Limb (tissue), 2 donors: Measurements from ENCODE around the gene METTL16.

Source experiments
- DNase-seq, 2 donors: peaks; one replicate each; pipeline ENCODE4 v3.0.0-alpha.2; 2016; ENCODE audit errors: extremely low spot score in 2 of 2

The METTL16 gene

DNA sequence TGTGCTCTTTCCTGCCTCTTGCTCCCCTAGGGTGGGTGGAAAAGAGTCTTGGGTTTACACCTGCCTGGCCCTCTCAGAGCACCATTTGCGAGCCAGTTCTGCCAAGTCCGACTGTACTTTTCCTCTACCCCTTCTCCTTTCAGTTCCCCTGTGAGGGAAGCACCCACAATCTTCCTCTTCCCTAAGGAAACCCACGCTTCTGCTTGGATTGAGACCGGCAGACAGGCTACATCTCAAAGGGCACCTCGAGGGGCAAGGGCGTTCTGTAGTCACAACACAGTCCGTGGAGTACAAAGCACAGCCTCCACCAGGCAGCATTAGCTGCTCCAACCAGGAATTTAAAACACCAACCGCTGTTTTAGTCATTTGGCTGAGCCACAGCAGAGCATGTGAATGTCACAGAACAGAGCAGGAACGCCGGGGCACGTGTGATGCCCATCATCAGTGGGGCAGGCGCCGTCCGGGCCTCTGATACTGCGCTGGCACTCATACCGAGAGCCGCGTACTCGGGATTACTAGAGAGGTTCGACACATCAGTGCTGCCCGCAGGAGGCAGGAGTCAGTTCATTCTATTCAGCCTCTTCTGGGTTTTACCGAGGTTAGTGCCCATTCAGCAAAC is 97.1 kb downstream of the METTL16 start:
- no peak for DNase-seq

DNA sequence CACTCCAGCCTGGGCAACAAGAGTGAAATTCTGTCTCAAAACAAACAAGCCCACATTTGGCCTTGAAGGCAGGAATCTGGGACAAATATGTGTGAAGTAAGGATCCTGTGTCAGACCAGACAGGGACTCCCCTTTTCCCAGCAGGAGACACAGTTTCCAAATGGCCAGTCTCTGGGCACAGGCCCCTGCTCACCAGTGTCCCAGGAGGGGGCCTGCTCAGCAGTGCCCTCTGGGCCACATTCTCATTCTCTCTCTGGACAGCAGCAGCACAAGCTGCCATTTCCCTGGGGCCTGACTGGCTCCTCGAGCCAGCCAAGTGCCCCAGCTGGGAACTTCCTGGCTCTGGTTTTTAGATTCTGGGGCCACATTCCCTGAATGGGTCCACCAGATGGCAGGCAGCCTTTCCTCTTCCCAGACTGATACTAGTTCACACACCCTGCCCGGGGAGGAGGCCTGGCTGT is 99.1 kb downstream of the METTL16 start:
- DNase-seq, result no peak

DNA sequence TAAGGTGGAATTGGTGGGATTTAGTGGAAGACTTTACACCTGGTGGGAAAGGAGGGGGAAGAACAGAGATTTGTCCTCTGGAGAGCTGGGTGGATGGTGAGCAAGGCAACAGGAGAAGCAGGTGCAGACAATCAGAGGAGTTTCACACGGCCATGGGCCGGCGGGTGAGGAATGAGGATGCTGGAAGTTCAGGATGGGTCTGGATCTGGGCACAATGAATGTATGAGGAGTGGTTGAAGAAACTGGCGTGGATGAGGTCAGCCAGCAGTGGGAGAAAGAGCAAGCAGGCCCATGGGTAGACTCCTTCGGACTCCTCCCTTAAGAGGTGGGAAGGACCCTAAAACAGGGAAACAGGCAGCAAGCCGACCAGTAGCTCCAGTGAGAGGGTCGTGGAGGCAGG is 100.7 kb downstream of the METTL16 start:
- DNase-seq, result no peak

DNA sequence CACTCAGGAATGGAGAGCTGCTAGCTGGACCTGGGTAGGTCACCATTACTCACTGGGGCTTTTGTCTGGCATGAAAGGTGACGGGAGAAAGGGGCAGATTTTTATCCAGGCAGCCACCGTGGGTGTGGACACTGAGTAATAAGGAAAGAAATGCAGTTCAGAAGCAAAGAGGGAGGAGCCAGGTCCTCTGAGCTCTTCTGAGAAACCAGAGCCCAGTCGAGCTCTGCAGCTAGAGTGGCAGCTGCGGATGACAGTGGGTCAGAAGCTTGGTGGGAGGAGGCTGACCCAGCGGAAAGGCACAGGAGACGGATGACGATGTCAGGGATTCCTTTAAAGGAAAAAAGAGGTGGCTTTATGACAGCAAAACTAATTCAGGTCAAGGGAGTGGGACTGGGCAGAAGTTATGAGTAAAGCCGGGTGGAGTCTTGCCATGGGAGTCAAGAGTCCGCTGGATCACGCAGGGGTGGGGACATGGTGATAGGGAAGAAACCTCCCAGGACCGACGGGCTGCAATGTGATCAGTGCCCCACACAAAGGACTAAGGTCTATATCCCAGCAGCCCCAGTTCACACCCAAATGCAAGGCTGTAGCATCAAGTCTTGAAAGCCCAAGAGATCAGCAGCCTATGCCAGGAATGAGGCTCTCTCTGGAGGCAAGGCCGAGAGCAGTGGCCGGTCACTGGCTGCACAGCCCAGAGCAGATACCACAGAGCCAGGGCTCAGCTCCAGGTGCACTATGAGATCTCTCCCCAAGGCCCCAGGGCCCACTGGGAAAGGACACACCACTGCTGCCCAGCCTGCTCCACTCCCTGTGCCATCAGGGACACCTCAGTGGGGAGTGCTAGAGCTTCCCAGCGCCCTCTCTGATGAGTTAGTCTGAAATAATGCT is 104.5 kb downstream of the METTL16 start:
- no peak for DNase-seq

GRCh38 chr17:2406271-2406902 is 105.3 kb downstream of the METTL16 start:
- no peak for DNase-seq

DNA sequence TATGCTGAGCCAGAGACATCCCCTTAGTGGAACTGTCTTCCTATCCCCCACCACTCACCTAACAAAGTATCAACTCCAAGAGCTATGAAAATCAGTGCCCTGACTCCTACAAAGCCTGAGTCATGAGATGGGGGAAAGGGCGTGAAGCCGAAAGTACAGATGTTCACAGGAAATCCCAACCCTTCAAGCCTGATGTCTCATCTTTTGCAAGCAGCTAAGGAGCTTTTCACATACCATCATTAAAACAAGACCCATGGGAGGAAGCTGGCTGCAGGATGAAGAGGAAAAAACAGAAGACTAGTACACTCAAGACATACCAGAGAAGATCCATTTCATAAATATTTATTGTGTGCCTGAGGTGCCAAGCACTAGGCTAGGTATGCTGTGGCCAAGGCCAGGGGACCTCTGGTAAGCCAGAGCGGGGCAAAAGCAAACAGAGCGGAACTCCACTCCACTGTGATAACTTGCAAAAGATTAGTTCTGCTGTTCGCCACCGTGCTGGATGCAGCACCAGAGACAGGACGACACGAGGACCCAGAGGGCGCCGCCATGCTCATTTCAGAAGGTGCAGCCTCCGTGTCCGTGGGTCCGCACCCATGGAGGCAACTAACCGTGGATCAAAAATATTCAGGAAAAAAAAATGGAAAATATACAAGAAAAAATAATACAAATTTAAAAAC is 106.3 kb downstream of the METTL16 start:
- DNase-seq, result no peak

DNA sequence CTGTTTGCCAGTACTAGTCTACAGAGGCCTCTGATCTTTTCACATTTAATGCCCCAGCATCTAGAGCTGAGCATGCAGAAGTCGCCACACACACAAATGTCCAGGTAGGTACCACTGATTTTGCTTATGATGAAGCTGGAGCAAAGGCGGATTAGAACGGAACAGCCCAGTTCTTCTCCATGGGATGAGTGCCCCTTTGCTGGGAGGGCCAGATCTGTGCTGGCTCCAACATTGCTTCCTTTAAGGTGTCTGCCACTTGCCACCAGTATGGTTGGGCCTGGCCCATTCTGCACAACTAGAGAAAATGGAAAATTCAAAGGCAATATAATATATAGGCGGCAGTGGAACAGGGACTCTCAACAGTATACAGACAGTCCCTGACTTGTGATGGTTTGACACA is 108.6 kb downstream of the METTL16 start:
- DNase-seq, result no peak

- DNase-seq, result no peak
These were observed 109.1 kb downstream of the METTL16 start for GRCh38 chr17:2402544-2402943.

GRCh38 chr17:2401426-2402221 is 110.1 kb downstream of the METTL16 start:
- DNase-seq, result peak; percentile 99 to 100

GRCh38 chr17:2400877-2401425 is 110.7 kb downstream of the METTL16 start, which contains the start of gene MNT:
TSS of gene MNT (minus strand) at chr17:2401060. CDS start at chr17:2400712, 348 bp downstream.
- DNase-seq, result peak; percentile 94 to 98

DNA sequence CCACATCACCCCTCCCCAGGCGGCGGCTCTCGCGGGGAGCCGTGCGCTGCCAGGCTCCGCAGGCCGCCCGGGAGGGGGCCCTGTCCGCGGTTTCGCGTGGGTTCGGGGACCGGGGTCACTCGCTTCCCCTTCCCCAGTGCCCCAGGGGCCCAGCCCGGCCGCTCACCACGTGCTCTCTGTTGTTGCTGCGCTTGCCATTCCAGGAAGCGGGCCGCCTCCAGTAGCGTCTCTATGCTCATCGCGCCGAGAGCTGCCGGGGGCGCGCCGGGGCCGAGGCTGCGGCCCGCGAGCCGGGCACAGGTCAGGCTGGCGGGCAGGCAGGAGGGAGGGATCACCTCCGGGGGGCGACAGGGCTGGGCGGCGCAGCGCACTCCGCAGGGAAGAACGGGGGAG is 111.2 kb downstream of the METTL16 start:
- peak in 1 of 2 donors; percentile 74 for DNase-seq

DNA sequence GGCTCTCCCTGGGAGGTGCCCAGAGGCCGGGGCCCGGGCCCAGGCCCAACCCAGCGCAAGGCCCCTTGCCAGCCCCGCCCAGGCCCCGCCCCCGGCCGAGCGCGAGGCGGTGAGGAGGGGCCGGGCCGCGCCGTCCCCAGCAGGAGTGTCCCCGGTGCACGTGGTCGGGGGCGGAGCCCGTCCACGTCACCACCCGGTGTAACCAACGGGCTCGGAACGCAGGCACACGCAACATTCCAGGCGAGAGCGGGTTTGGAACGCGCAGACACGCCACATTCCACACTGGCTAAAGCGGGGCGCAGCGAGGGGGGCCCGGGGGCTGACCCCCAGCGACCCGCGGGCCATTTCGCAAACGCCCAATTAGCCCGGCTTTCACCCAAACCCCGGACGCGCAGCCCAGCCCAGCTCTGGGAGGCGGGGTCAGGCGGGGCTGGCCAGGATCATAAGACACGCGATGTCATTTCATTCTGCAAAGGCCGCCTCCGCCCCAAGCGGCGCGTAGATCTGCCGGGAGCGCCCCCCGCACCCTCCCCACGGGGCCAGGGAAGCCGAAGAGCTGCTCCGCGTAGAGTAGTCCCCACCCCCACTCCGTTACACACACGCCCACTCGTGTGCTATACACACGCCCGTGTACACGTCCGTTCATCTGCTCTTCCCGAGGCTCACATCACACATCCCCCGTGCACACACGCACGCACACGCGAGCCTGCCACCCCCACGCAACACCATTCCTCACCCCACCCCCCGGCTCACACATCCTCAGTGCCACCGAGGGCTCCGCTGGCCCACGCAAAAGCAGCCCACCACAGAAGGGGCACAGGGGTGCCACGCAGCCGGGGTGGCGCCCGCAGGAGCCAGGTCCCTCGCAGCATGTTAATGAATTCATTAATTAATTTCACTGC is 111.9 kb downstream of the METTL16 start:
- peak; percentile 90 to 97 for DNase-seq

GRCh38 chr17:2398655-2399571 is 112.8 kb downstream of the METTL16 start:
- peak in 1 of 2 donors; percentile 77 for DNase-seq

GRCh38 chr17:2398182-2398581 is 113.5 kb downstream of the METTL16 start:
- DNase-seq, result no peak

DNA sequence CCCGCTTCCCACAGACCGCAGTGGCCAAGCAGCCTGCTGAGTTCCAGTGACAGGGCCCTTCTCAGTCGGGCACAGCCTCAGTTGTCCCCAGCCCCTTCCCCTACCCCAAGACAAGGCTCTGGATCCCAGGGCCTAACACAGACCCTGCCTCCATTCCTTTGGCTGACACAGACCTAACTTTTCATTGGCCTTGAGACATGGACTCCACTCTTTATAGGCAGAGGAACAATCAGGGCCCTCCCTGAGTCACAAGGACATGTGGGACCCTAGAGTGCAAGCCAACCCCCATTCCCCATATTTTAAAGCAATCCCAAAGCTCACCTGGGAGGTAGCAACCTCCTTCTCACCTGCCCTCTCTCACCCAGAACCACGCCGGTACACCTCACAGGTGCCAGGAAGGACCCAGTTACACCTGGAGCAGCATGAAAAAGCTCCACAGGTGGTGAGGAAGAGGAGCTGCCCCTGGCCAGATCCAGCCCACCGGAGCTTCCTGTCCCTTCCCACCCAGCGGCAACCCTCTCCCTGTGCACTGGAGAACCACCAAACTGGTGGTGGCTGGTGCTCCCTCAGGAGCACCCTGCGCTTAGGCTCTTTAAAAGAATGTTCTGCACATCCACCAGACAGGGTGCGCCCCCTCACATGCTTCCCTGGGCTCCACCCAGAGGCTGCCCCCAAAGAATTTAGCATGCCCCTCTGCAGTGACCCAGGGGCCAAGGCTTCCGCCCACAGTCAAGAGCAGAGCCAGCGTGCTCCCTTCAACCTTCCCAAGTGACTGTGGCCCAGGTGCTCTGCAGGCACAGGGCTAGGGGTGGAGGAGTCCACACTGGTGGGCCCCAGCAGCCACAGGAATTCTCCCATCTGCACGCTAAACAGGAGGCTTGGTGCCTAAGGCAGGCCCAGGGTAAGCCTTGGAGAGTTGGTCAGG is 114.2 kb downstream of the METTL16 start:
- no peak for DNase-seq

- peak; percentile 87 to 88 for DNase-seq
These were observed 115.0 kb downstream of the METTL16 start for GRCh38 chr17:2396568-2397246.

DNA sequence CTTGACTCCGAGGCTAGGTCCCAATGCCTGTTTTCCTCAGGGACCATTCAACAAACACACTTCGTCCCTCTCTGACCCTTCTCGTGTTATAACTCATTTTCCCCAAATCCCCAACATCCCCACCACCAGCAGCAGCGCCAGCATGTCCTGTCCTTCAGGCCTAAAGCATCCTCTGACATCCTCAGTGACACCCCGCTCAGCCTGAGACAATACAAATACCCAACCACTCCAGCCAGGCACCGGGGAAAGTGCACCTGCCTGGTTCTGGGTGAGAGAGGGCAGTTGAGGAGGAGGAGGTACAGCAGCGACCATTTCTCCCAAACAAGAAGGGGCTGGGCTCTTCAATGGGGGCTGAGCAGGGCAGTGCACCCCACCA is 115.5 kb downstream of the METTL16 start:
- DNase-seq, result no peak
